Activated T-helper 17 cell treated with anti-CD3 and anti-CD28 coated beads, Interleukin-2, amount 50 U/mL, for 72 hours (primary cell): ENCODE measurements around the gene MGAT5. TPM values are rescaled to one million over a fixed set of nuclear protein-coding genes. Genes with fewer than 3 reads are reported as not detected.

Experiments used
- ATAC-seq: fragments of 150-1000 bp; cut with Tn5 transposase; replicated peaks from 2 replicates; pipeline ENCODE4 v1.10.0; 2021; ENCODE audit warnings: mild to moderate bottlenecking, moderate library complexity
- H3K27ac Mint-ChIP-seq: one replicate; pipeline ENCODE4 v1.8.0; 2022; ENCODE audit warnings: mixed read lengths
- H3K27me3 Mint-ChIP-seq: one replicate; pipeline ENCODE4 v1.8.0; 2022; ENCODE audit warnings: mixed read lengths
- H3K36me3 Mint-ChIP-seq: one replicate; pipeline ENCODE4 v1.8.0; 2022; ENCODE audit warnings: low read depth, mild to moderate bottlenecking, mixed read lengths
- H3K4me1 Mint-ChIP-seq: one replicate; pipeline ENCODE4 v1.8.0; 2022; ENCODE audit warnings: mixed read lengths
- H3K4me3 Mint-ChIP-seq: one replicate; pipeline ENCODE4 v1.8.0; 2022; ENCODE audit warnings: mild to moderate bottlenecking, mixed read lengths
- H3K9me3 Mint-ChIP-seq: one replicate; pipeline ENCODE4 v1.8.0; 2022; ENCODE audit warnings: mixed read lengths
- total RNA-seq, 2 donors: library from RNA; stranded (reverse); gene quantifications; one replicate each; pipeline ENCODE4 v1.2.3, GENCODE V29; 2022

The MGAT5 gene
- total RNA-seq, 2 donors from 2014 or later = 53.0 to 53.1 TPM

GRCh38 chr2:134238371-134238770 is 15.5 kb upstream of the MGAT5 start:
- Mint-ChIP-seq H3K36me3 (no peaks in the 10 kb centered on the region), H3K27me3 (no peaks in the 10 kb centered on the region), H3K4me1 (peaks cover 68% of the 10 kb centered on the region), H3K4me3 (peak overlapping the region; percentile 13), H3K27ac (peak overlapping the region; percentile 55), H3K9me3 (peaks cover 3% of the 10 kb centered on the region)
- ATAC-seq = no peak

- Mint-ChIP-seq H3K4me1 (peaks cover 65% of the 10 kb centered on the region), H3K27me3 (no peaks in the 10 kb centered on the region), H3K27ac (peak overlapping the region; percentile 87), H3K9me3 (peaks cover 3% of the 10 kb centered on the region), H3K36me3 (no peaks in the 10 kb centered on the region), H3K4me3 (peak overlapping the region; percentile 38)
- ATAC-seq = no peak
Observed at GRCh38 chr2:134240061-134240460, 13.8 kb upstream of the MGAT5 start.

- H3K36me3 Mint-ChIP-seq = no peaks in the 10 kb centered on the region
- no peak overlapping the region for H3K27ac Mint-ChIP-seq
- ATAC-seq = no peak
- no peak overlapping the region for H3K4me3 Mint-ChIP-seq
- peaks cover 63% of the 10 kb centered on the region for H3K4me1 Mint-ChIP-seq
- no peaks in the 10 kb centered on the region for H3K27me3 Mint-ChIP-seq
- H3K9me3 Mint-ChIP-seq = peaks cover 3% of the 10 kb centered on the region
Observed at GRCh38 chr2:134241911-134242310, 12.0 kb upstream of the MGAT5 start.

GRCh38 chr2:134243244-134243643 is 10.6 kb upstream of the MGAT5 start:
- Mint-ChIP-seq H3K27ac (no peak overlapping the region), H3K4me1 (peaks cover 64% of the 10 kb centered on the region), H3K27me3 (no peaks in the 10 kb centered on the region), H3K36me3 (no peaks in the 10 kb centered on the region), H3K9me3 (peaks cover 3% of the 10 kb centered on the region), H3K4me3 (peak overlapping the region; percentile 52)
- no peak for ATAC-seq

GRCh38 chr2:134244086-134244485 is 9.8 kb upstream of the MGAT5 start:
- H3K27ac Mint-ChIP-seq = peak overlapping the region; percentile 80
- H3K4me3 Mint-ChIP-seq = peak overlapping the region; percentile 52
- H3K36me3 Mint-ChIP-seq = no peaks in the 10 kb centered on the region
- peaks cover 3% of the 10 kb centered on the region for H3K9me3 Mint-ChIP-seq
- no peaks in the 10 kb centered on the region for H3K27me3 Mint-ChIP-seq
- ATAC-seq = peak; percentile 6
- H3K4me1 Mint-ChIP-seq = peaks cover 65% of the 10 kb centered on the region

- no peaks in the 10 kb centered on the region for H3K9me3 Mint-ChIP-seq
- H3K27me3 Mint-ChIP-seq = no peaks in the 10 kb centered on the region
- peak overlapping the region; percentile 80 for H3K27ac Mint-ChIP-seq
- peak; percentile 61 for ATAC-seq
- H3K4me1 Mint-ChIP-seq = peaks cover 66% of the 10 kb centered on the region
- H3K36me3 Mint-ChIP-seq = no peaks in the 10 kb centered on the region
- H3K4me3 Mint-ChIP-seq = peak overlapping the region; percentile 52
Observed at GRCh38 chr2:134244587-134244986, 9.3 kb upstream of the MGAT5 start.

GRCh38 chr2:134245340-134245984 is 8.4 kb upstream of the MGAT5 start:
- ATAC-seq = peak; percentile 34
- H3K27me3 Mint-ChIP-seq = no peaks in the 10 kb centered on the region
- H3K4me3 Mint-ChIP-seq = peak overlapping the region; percentile 52
- no peaks in the 10 kb centered on the region for H3K9me3 Mint-ChIP-seq
- H3K4me1 Mint-ChIP-seq = peaks cover 73% of the 10 kb centered on the region
- H3K36me3 Mint-ChIP-seq = no peaks in the 10 kb centered on the region
- H3K27ac Mint-ChIP-seq = peak overlapping the region; percentile 27

GRCh38 chr2:134246154-134246874 is 7.6 kb upstream of the MGAT5 start:
- ATAC-seq = no peak
- Mint-ChIP-seq H3K4me1 (peaks cover 78% of the 10 kb centered on the region), H3K36me3 (no peaks in the 10 kb centered on the region), H3K4me3 (peak overlapping the region; percentile 52), H3K27me3 (no peaks in the 10 kb centered on the region), H3K27ac (peak overlapping the region; percentile 62), H3K9me3 (no peaks in the 10 kb centered on the region)

GRCh38 chr2:134247679-134248078 is 6.2 kb upstream of the MGAT5 start:
- Mint-ChIP-seq H3K9me3 (no peaks in the 10 kb centered on the region), H3K27ac (no peak overlapping the region), H3K36me3 (peaks cover 5% of the 10 kb centered on the region), H3K27me3 (no peaks in the 10 kb centered on the region), H3K4me3 (peak overlapping the region; percentile 52), H3K4me1 (peaks cover 78% of the 10 kb centered on the region)
- no peak for ATAC-seq

- Mint-ChIP-seq H3K4me3 (peak overlapping the region; percentile 46), H3K36me3 (peaks cover 11% of the 10 kb centered on the region), H3K27ac (no peak overlapping the region), H3K4me1 (peaks cover 81% of the 10 kb centered on the region), H3K9me3 (no peaks in the 10 kb centered on the region), H3K27me3 (no peaks in the 10 kb centered on the region)
- no peak for ATAC-seq
Observed at GRCh38 chr2:134248913-134249312, 5.0 kb upstream of the MGAT5 start.

GRCh38 chr2:134249755-134250154 is 4.1 kb upstream of the MGAT5 start:
- Mint-ChIP-seq H3K9me3 (no peaks in the 10 kb centered on the region), H3K27ac (peak overlapping the region; percentile 50), H3K36me3 (peaks cover 19% of the 10 kb centered on the region), H3K4me3 (peak overlapping the region; percentile 46), H3K27me3 (no peaks in the 10 kb centered on the region), H3K4me1 (peaks cover 75% of the 10 kb centered on the region)
- ATAC-seq = peak; percentile 28

GRCh38 chr2:134250840-134251461 is 2.9 kb upstream of the MGAT5 start:
- Mint-ChIP-seq H3K4me1 (peaks cover 70% of the 10 kb centered on the region), H3K27ac (peak overlapping the region; percentile 50), H3K27me3 (no peaks in the 10 kb centered on the region), H3K4me3 (peak overlapping the region; percentile 46), H3K9me3 (no peaks in the 10 kb centered on the region), H3K36me3 (peaks cover 31% of the 10 kb centered on the region)
- ATAC-seq = peak; percentile 62

- Mint-ChIP-seq H3K4me3 (peak overlapping the region; percentile 58), H3K9me3 (no peaks in the 10 kb centered on the region), H3K36me3 (peaks cover 42% of the 10 kb centered on the region), H3K27me3 (no peaks in the 10 kb centered on the region), H3K4me1 (peaks cover 60% of the 10 kb centered on the region), H3K27ac (peak overlapping the region; percentile 66)
- ATAC-seq = peak; percentile 74
Observed at GRCh38 chr2:134252092-134252750, 1.7 kb upstream of the MGAT5 start.

GRCh38 chr2:134253117-134253704 is 661 bp upstream of the MGAT5 start:
- peak overlapping the region; percentile 66 for H3K27ac Mint-ChIP-seq
- ATAC-seq = peak; percentile 15
- H3K27me3 Mint-ChIP-seq = no peaks in the 10 kb centered on the region
- peaks cover 47% of the 10 kb centered on the region for H3K36me3 Mint-ChIP-seq
- H3K9me3 Mint-ChIP-seq = no peaks in the 10 kb centered on the region
- H3K4me3 Mint-ChIP-seq = peak overlapping the region; percentile 58
- H3K4me1 Mint-ChIP-seq = peaks cover 55% of the 10 kb centered on the region
